OCI-LY1 (cell line): ENCODE measurements around the gene STX5.
A peak's percentile ranks its signal among the peaks of the same experiment; 100 is the strongest.
"Not testable (repeated sequence)": the region's sequence is repeated elsewhere in the genome, so short reads cannot be mapped to it uniquely, and the experiment has no call there.

Experiments used
- H2AFZ ChIP-seq: fragments of 200-600 bp; sonication (generic), shearing (Covaris generic); 2 replicates; pipeline ENCODE4 v1.6.0; 2014; ENCODE audit warnings: antibody characterized with exemption, mild to moderate bottlenecking, low read length
- H3F3A ChIP-seq: fragments of 200-600 bp; sonication (generic), shearing (Covaris generic); 2 replicates; pipeline ENCODE4 v1.6.0; 2014; ENCODE audit warnings: mild to moderate bottlenecking, antibody characterized with exemption, low read length, moderate library complexity; ENCODE audit not compliant: insufficient read depth
- H3K27ac ChIP-seq: fragments of 200-600 bp; sonication (generic); 2 replicates; pipeline ENCODE4 v1.5.1; 2014; ENCODE audit warnings: low read length, mixed run types, mild to moderate bottlenecking, low read depth; ENCODE audit not compliant: poor library complexity, severe bottlenecking
- H3K27me3 ChIP-seq: fragments of 200-600 bp; sonication (generic); 2 replicates; pipeline ENCODE4 v1.6.0; 2014; ENCODE audit warnings: antibody characterized with exemption, mild to moderate bottlenecking, low read length, moderate library complexity; ENCODE audit not compliant: insufficient read depth
- H3K36me3 ChIP-seq: fragments of 200-600 bp; sonication (generic); 2 replicates; pipeline ENCODE4 v1.6.1; 2014; ENCODE audit warnings: mild to moderate bottlenecking, antibody characterized with exemption, low read length, moderate library complexity, mixed read lengths; ENCODE audit not compliant: insufficient read depth
- H3K4me1 ChIP-seq: fragments of 200-600 bp; sonication (generic); 2 replicates; pipeline ENCODE4 v1.5.1; 2014; ENCODE audit warnings: mild to moderate bottlenecking, low read length, moderate library complexity; ENCODE audit not compliant: insufficient read depth, severe bottlenecking
- H3K4me2 ChIP-seq: fragments of 200-600 bp; sonication (generic), shearing (Covaris generic); 2 replicates; pipeline ENCODE4 v1.6.1; 2014; ENCODE audit warnings: low read length
- H3K4me3 ChIP-seq: fragments of 200-600 bp; sonication (generic); 2 replicates; pipeline ENCODE4 v1.5.1; 2014; ENCODE audit warnings: low read length, low read depth, mild to moderate bottlenecking, mixed read lengths; ENCODE audit not compliant: poor library complexity, severe bottlenecking
- H3K79me2 ChIP-seq: fragments of 200-600 bp; shearing (Covaris generic); 2 replicates; pipeline ENCODE4 v1.6.1; 2016; ENCODE audit warnings: mixed run types, low read length, mixed read lengths; ENCODE audit not compliant: insufficient read depth
- H3K9ac ChIP-seq: fragments of 200-600 bp; sonication (generic), shearing (Covaris generic); 2 replicates; pipeline ENCODE4 v1.6.1; 2014; ENCODE audit warnings: mild to moderate bottlenecking, low read length, mixed read lengths
- H3K9me2 ChIP-seq: fragments of 200-600 bp; sonication (generic), shearing (Covaris generic); 2 replicates; pipeline ENCODE4 v1.6.1; 2014; ENCODE audit warnings: low read depth, mild to moderate bottlenecking, low read length, mixed read lengths
- H3K9me3 ChIP-seq: fragments of 200-600 bp; shearing (Covaris generic); 2 replicates; pipeline ENCODE4 v1.6.1; 2014; ENCODE audit warnings: low read length, mixed read lengths
- H4K20me1 ChIP-seq: fragments of 200-600 bp; sonication (generic), shearing (Covaris generic); 2 replicates; pipeline ENCODE4 v1.6.0; 2016; ENCODE audit warnings: mild to moderate bottlenecking, low read length; ENCODE audit not compliant: insufficient read depth
- EZH2 ChIP-seq: fragments of 200-600 bp; sonication (generic), shearing (Covaris generic); IDR thresholded peaks from 2 replicates; pipeline ENCODE4 v1.8.0; 2017; ENCODE audit warnings: borderline replicate concordance, mixed run types, mild to moderate bottlenecking, antibody characterized with exemption, low read length, moderate library complexity, mixed read lengths
- TF ChIP-seq, protein P1 (sequence below): fragments of 200-600 bp; sonication (generic), shearing (Covaris generic); IDR thresholded peaks from 2 replicates; pipeline ENCODE4 v1.5.1; 2017; ENCODE audit warnings: mild to moderate bottlenecking, antibody characterized with exemption, low read length, moderate library complexity, mixed read lengths

STX5 gene

DNA sequence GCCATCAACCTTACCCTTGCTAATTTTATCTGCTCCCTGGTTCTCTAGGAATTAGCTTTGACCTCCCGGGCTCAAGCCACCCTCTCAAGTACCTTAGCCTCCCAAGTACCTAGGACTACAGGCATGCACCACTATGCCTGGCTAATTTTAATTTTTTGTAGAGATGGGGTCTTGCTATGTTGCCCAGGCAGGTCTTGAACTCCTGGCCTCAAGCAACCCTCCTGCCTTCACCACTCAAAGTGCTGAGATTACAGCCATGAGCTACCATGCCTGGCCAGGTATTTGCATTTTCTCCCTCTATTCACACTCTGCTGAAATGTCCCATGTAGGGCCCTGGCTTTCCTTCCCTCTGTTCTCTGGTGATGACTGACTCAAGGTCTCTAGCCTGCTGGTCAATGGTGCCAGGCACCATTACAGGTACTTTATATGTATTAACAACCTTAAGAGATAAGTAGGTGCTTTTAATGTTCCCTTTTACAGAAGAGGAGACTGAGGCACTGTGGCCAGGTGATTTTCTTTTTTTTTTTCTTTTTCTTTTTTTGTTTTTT, 16.0 kb upstream of the STX5 start:
- Histone ChIP-seq H3K27ac (no peak overlapping the region), H3K4me3 (no peak overlapping the region), H3K9me3 (no peaks in the 10 kb centered on the region), H3F3A (peaks cover 26% of the 10 kb centered on the region), H3K9me2 (no peaks in the 10 kb centered on the region), H3K79me2 (no peaks in the 10 kb centered on the region), H3K9ac (no peak overlapping the region), H4K20me1 (no peaks in the 10 kb centered on the region), H2AFZ (no peak overlapping the region), H3K4me2 (no peak overlapping the region), H3K27me3 (no peaks in the 10 kb centered on the region), H3K4me1 (peaks cover 3% of the 10 kb centered on the region), H3K36me3 (peaks cover 17% of the 10 kb centered on the region)
- TF ChIP-seq, protein P1, sequence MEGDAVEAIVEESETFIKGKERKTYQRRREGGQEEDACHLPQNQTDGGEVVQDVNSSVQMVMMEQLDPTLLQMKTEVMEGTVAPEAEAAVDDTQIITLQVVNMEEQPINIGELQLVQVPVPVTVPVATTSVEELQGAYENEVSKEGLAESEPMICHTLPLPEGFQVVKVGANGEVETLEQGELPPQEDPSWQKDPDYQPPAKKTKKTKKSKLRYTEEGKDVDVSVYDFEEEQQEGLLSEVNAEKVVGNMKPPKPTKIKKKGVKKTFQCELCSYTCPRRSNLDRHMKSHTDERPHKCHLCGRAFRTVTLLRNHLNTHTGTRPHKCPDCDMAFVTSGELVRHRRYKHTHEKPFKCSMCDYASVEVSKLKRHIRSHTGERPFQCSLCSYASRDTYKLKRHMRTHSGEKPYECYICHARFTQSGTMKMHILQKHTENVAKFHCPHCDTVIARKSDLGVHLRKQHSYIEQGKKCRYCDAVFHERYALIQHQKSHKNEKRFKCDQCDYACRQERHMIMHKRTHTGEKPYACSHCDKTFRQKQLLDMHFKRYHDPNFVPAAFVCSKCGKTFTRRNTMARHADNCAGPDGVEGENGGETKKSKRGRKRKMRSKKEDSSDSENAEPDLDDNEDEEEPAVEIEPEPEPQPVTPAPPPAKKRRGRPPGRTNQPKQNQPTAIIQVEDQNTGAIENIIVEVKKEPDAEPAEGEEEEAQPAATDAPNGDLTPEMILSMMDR = no peak
- no peak for TF ChIP-seq EZH2

DNA sequence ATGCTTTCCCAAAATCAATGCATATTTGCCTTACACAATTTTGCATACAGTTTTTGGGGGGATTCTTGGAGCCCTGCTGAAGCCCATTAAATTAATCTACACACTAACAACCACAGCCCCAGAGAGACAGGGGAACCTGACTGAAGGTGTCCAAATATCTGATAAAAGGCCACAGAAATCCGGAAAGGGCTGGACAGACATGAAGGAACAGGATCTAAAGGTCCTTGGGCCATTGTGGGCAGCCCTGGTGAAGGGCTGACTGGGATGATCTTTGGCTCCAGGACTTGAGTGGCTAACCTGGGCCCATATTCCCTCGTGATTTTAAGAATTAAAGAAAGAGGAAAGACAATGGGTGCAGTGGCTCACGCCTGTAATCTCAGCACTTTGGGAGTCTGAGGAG, 14.3 kb upstream of the STX5 start:
- Histone ChIP-seq H3K9me2 (no peaks in the 10 kb centered on the region), H3K4me1 (peaks cover 13% of the 10 kb centered on the region), H4K20me1 (no peaks in the 10 kb centered on the region), H3K4me2 (no peak overlapping the region), H3K9ac (no peak overlapping the region), H3K4me3 (no peak overlapping the region), H3F3A (peaks cover 10% of the 10 kb centered on the region), H3K9me3 (no peaks in the 10 kb centered on the region), H2AFZ (no peak overlapping the region), H3K27me3 (no peaks in the 10 kb centered on the region), H3K79me2 (no peaks in the 10 kb centered on the region), H3K27ac (no peak overlapping the region), H3K36me3 (0 out of 2 replicates have a peak, but pooled peaks cover under 1% of the 10 kb centered on the region)
- no peak for TF ChIP-seq EZH2

GRCh38 chr11:62844154-62844553, 12.3 kb upstream of the STX5 start:
- Histone ChIP-seq H3K9ac (no peak overlapping the region), H2AFZ (no peak overlapping the region), H4K20me1 (no peaks in the 10 kb centered on the region), H3K27ac (no peak overlapping the region), H3K36me3 (no peaks in the 10 kb centered on the region), H3F3A (no peaks in the 10 kb centered on the region), H3K9me2 (no peaks in the 10 kb centered on the region), H3K4me3 (no peak overlapping the region), H3K27me3 (no peaks in the 10 kb centered on the region), H3K4me1 (peaks cover 24% of the 10 kb centered on the region), H3K79me2 (peaks cover 2% of the 10 kb centered on the region; the same call in 1 of the 2 replicates), H3K4me2 (no peak overlapping the region), H3K9me3 (no peaks in the 10 kb centered on the region)
- TF ChIP-seq, protein P1 = no peak
- TF ChIP-seq EZH2 = no peak

DNA sequence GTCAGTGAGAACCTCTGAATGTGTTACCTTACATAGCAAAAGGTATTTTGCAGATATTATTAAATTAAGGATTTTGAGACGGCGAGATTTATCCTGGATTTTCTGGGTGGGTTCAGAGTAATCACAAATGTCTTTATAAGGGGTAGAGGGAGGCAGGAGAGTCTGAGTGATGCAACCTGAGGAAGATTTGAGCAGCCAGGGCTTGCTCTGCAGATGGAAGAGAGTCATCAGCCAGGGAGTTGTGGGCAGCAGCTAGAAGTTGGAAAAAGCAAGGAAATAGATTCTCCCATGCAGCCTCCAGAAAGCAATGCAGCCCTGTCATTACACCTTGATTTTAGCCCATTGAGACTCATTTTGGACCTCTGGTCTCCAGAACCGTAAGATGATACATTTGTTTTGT, 11.6 kb upstream of the STX5 start:
- no peaks in the 10 kb centered on the region for H3K9me3 ChIP-seq
- H4K20me1 ChIP-seq = no peaks in the 10 kb centered on the region
- H3K9me2 ChIP-seq = no peaks in the 10 kb centered on the region
- peaks cover 9% of the 10 kb centered on the region for H3K79me2 ChIP-seq
- no peaks in the 10 kb centered on the region for H3F3A ChIP-seq
- no peak for TF ChIP-seq EZH2
- TF ChIP-seq, protein P1 = no peak
- no peak overlapping the region for H3K4me2 ChIP-seq
- H3K27me3 ChIP-seq = no peaks in the 10 kb centered on the region
- H2AFZ ChIP-seq = no peak overlapping the region
- no peak overlapping the region for H3K27ac ChIP-seq
- no peak overlapping the region for H3K9ac ChIP-seq
- no peaks in the 10 kb centered on the region for H3K36me3 ChIP-seq
- H3K4me1 ChIP-seq = peaks cover 27% of the 10 kb centered on the region
- no peak overlapping the region for H3K4me3 ChIP-seq

GRCh38 chr11:62842891-62843290, 11.0 kb upstream of the STX5 start:
- peak overlapping the region; percentile 71; the same call in 1 of the 2 replicates for H3K4me2 ChIP-seq
- not testable (repeated sequence) for H4K20me1 ChIP-seq, H3K4me3 ChIP-seq, H3K9me2 ChIP-seq, H3K9me3 ChIP-seq, H2AFZ ChIP-seq, H3K9ac ChIP-seq, H3F3A ChIP-seq, H3K27me3 ChIP-seq, H3K36me3 ChIP-seq
- H3K79me2 ChIP-seq = peaks cover 13% of the 10 kb centered on the region
- peaks cover 33% of the 10 kb centered on the region for H3K4me1 ChIP-seq
- H3K27ac ChIP-seq = peak overlapping the region; percentile 95
